Measurements from ENCODE around the gene NREP. TPM values are rescaled to one million over a fixed set of nuclear protein-coding genes. Genes with fewer than 3 reads are reported as not detected.

Gene NREP
- total and polyA plus RNA-seq, 2 experiments from 2014 or later, result 177 to 263 TPM

DNA sequence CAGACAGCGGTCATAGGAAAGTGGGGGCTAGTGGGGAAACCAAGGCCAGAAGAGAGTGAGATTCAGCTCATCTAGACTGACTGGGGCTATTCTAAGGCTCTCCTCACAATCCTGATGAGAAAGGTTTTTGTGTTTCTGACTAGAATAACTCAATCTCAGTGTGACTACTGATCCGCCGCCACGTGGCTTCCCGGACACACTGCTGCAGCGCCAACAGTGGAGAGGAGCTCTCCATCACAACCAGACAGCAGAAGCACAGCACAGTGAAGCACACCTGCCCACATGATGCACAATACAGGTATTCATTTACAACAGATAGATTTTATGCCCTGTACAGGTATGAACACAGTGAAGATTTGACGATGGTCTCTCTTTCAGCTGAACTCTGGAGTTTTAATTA lies 25.4 kb downstream of the NREP start:
- TF ChIP-seq EZH2phosphoT487 (IDR thresholded peaks at IDR 0.05; ENCODE audit: low read depth, severe bottlenecking, unreplicated experiment) (no peak), EZH2 (IDR thresholded peaks at IDR 0.05; ENCODE audit: borderline replicate concordance) (no peak)
- TF ChIP-seq, protein P1, sequence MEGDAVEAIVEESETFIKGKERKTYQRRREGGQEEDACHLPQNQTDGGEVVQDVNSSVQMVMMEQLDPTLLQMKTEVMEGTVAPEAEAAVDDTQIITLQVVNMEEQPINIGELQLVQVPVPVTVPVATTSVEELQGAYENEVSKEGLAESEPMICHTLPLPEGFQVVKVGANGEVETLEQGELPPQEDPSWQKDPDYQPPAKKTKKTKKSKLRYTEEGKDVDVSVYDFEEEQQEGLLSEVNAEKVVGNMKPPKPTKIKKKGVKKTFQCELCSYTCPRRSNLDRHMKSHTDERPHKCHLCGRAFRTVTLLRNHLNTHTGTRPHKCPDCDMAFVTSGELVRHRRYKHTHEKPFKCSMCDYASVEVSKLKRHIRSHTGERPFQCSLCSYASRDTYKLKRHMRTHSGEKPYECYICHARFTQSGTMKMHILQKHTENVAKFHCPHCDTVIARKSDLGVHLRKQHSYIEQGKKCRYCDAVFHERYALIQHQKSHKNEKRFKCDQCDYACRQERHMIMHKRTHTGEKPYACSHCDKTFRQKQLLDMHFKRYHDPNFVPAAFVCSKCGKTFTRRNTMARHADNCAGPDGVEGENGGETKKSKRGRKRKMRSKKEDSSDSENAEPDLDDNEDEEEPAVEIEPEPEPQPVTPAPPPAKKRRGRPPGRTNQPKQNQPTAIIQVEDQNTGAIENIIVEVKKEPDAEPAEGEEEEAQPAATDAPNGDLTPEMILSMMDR (IDR thresholded peaks at IDR 0.05; ENCODE audit: poor library complexity), result no peak
- Histone ChIP-seq H3K27me3 (no peaks in the 10 kb centered on the region), H3K36me3 (replicated peaks; ENCODE audit: insufficient read depth, low read depth) (no peaks in the 10 kb centered on the region), H3K9me3 (ENCODE audit: low read depth) (no peaks in the 10 kb centered on the region), H3K4me1 (ENCODE audit: insufficient read depth) (peaks cover 17% of the 10 kb centered on the region), H3K4me3 (no peak overlapping the region), H3K79me2 (peaks cover 16% of the 10 kb centered on the region), H3K9me2 (replicated peaks; ENCODE audit: insufficient read depth) (no peaks in the 10 kb centered on the region), H4K20me1 (ENCODE audit: insufficient read depth, poor library complexity, severe bottlenecking) (no peaks in the 10 kb centered on the region), H2AFZ (no peak overlapping the region), H3K27ac (no peak overlapping the region), H3K4me2 (no peak overlapping the region)
- WGBS (ENCODE audit: low lambda C conversion rate, missing lambda C conversion rate), result 95% methylated on average over 7 of the region's 7 CpGs
- DNase-seq (ENCODE audit: low spot score), result no peak

DNA sequence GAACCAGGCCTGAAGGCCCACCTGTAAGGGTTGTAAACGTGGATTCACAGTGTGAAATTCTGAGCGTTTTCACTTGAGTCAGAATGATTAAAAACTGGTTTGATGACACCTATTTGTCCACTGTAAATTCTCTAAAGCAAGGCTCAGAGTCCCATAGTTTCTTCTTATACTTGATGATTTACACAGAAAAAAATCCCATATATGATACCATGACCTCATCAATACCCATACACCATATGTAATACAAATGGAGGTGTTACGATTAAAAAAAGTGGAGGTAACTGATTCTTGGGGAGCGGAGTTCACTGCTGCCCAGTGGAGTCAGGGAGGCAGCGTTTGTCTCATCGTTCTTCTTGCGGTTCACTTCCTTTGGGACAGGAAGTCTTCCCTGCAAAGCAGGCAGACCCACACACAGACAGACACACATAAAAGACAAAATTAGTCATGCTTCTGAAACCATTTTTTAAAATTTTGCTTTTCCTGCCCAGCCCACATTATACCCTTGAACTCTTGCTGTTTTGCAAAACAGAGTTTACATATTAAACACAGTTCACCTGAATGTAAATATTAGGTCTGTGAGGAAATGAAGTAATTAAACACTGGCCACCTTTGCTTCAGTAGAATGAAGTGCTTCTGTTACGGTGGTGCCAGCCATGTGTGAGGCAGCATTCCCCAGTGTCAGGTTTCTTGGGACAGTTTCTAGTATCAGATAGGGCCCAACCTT lies 26.2 kb downstream of the NREP start:
- Histone ChIP-seq H4K20me1 (ENCODE audit: insufficient read depth, poor library complexity, severe bottlenecking) (no peaks in the 10 kb centered on the region), H3K27me3 (no peaks in the 10 kb centered on the region), H3K4me2 (no peak overlapping the region), H3K27ac (no peak overlapping the region), H3K9me3 (ENCODE audit: low read depth) (no peaks in the 10 kb centered on the region), H3K4me1 (ENCODE audit: insufficient read depth) (peaks cover 17% of the 10 kb centered on the region), H3K9me2 (replicated peaks; ENCODE audit: insufficient read depth) (no peaks in the 10 kb centered on the region), H3K79me2 (peaks cover 10% of the 10 kb centered on the region), H3K36me3 (replicated peaks; ENCODE audit: insufficient read depth, low read depth) (no peaks in the 10 kb centered on the region), H2AFZ (no peak overlapping the region), H3K4me3 (no peak overlapping the region)
- DNase-seq (ENCODE audit: low spot score), result no peak
- no peak for TF ChIP-seq EZH2phosphoT487 (IDR thresholded peaks at IDR 0.05; ENCODE audit: low read depth, severe bottlenecking, unreplicated experiment)
- TF ChIP-seq, protein P1 (IDR thresholded peaks at IDR 0.05; ENCODE audit: poor library complexity), result no peak
- no peak for TF ChIP-seq EZH2 (IDR thresholded peaks at IDR 0.05; ENCODE audit: borderline replicate concordance)
- 88% methylated on average over 8 of the region's 8 CpGs for WGBS (ENCODE audit: low lambda C conversion rate, missing lambda C conversion rate)

DNA sequence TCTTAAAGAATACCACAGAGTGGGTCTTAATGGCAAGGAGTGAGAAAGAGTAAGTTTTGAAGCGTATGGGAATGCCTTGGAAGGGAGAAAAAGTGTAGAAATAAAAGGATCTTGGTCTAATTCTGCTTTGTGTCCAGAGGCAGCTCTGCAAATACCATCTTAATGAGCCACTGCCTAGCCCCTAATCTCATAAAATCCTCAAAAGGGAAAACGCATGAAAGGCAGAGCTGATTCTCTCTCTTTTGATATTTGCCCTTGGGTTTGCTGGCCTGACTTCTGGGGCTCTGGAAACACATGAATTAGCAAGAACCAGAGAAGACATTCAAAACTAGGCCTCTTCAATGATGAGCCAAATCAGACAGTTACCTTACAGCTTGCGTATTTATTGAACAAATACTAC lies 28.1 kb downstream of the NREP start:
- TF ChIP-seq EZH2 (IDR thresholded peaks at IDR 0.05; ENCODE audit: borderline replicate concordance), result no peak
- TF ChIP-seq EZH2phosphoT487 (IDR thresholded peaks at IDR 0.05; ENCODE audit: low read depth, severe bottlenecking, unreplicated experiment), result no peak
- TF ChIP-seq, protein P1 (IDR thresholded peaks at IDR 0.05; ENCODE audit: poor library complexity), result no peak
- H3K9me2 ChIP-seq (replicated peaks; ENCODE audit: insufficient read depth), result no peaks in the 10 kb centered on the region
- H3K4me3 ChIP-seq, result no peak overlapping the region
- no peaks in the 10 kb centered on the region for H3K36me3 ChIP-seq (replicated peaks; ENCODE audit: insufficient read depth, low read depth)
- WGBS (ENCODE audit: low lambda C conversion rate, missing lambda C conversion rate), result 69% methylated on average over 3 of the region's 3 CpGs
- H3K9me3 ChIP-seq (ENCODE audit: low read depth), result no peaks in the 10 kb centered on the region
- no peak overlapping the region for H3K27ac ChIP-seq
- DNase-seq (ENCODE audit: low spot score), result no peak
- H3K27me3 ChIP-seq, result no peaks in the 10 kb centered on the region
- H2AFZ ChIP-seq, result no peak overlapping the region
- no peaks in the 10 kb centered on the region for H4K20me1 ChIP-seq (ENCODE audit: insufficient read depth, poor library complexity, severe bottlenecking)
- peaks cover 6% of the 10 kb centered on the region for H3K79me2 ChIP-seq
- peaks cover 4% of the 10 kb centered on the region for H3K4me1 ChIP-seq (ENCODE audit: insufficient read depth)
- no peak overlapping the region for H3K4me2 ChIP-seq
